Liver (tissue), 3 donors: ENCODE results near the gene LCE1F.
A peak's percentile ranks its signal among the peaks of the same experiment; 100 is the strongest.

ENCODE experiments used
- ATF3 ChIP-seq: IDR thresholded peaks from 2 replicates; pipeline ENCODE4 v1.6.1; 2016; ENCODE audit warnings: antibody characterized with exemption
- CTCF ChIP-seq: fragments of 150-350 bp; IDR thresholded peaks from 2 replicates; pipeline ENCODE4 v1.5.1; 2017; ENCODE audit warnings: improper control_type of control experiment, low read depth, low read length; ENCODE audit not compliant: missing input control
- JUND ChIP-seq, 2 donors: IDR thresholded peaks; 2 replicates each; pipeline ENCODE4 v1.6.1; 2016; ENCODE audit warnings: antibody characterized with exemption in 2 of 2
- MAX ChIP-seq: IDR thresholded peaks from 2 replicates; pipeline ENCODE4 v1.6.1; 2016; ENCODE audit warnings: antibody characterized with exemption
- RAD21 ChIP-seq, 2 donors: IDR thresholded peaks; 2 replicates each; pipeline ENCODE4 v1.6.1; 2016; ENCODE audit warnings: antibody characterized with exemption in 2 of 2, mild to moderate bottlenecking in 2 of 2
- REST ChIP-seq: IDR thresholded peaks from 2 replicates; pipeline ENCODE4 v1.6.1; 2016; ENCODE audit warnings: antibody characterized with exemption, mild to moderate bottlenecking
- SP1 ChIP-seq: IDR thresholded peaks from 2 replicates; pipeline ENCODE4 v1.6.1; 2018; ENCODE audit warnings: antibody characterized with exemption, mild to moderate bottlenecking
- TAF1 ChIP-seq: conservative IDR thresholded peaks from 2 replicates; pipeline ENCODE4 v1.6.1; 2016; ENCODE audit warnings: antibody characterized with exemption, mild to moderate bottlenecking
- TF ChIP-seq, protein P1 (sequence below): IDR thresholded peaks from 2 replicates; pipeline ENCODE4 v1.6.1; 2016; ENCODE audit warnings: antibody characterized with exemption
- donor health status: healthy.
- donor health status: healthy.

DNA sequence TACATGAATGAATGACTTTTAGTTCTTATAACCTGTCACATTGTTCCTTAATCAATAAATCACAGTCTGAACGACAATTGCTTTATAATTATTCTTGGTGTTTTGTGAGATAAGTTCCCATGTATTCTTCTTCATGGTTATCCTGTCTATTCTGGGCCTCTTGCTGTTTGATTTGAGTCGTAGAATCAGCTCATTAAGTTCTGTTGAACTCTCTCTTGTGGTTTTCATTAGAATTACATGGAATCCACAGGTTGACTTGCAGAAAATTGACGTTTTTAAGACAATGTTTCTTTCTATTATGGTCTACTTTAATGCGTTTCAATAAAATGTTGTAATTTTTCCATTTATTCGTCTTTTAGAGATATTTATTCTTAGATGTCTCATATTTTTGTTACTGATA lies 48.4 kb downstream of the LCE1F start:
- TF ChIP-seq CTCF (peak; percentile 10), SP1 (no peak), RAD21 (IDR thresholded peaks at IDR 0.05) (peak in 1 of 2 donors; percentile 54), JUND (IDR thresholded peaks at IDR 0.05) (no peak), REST (no peak), TAF1 (no peak), ATF3 (no peak), MAX (no peak)
- TF ChIP-seq, protein P1, sequence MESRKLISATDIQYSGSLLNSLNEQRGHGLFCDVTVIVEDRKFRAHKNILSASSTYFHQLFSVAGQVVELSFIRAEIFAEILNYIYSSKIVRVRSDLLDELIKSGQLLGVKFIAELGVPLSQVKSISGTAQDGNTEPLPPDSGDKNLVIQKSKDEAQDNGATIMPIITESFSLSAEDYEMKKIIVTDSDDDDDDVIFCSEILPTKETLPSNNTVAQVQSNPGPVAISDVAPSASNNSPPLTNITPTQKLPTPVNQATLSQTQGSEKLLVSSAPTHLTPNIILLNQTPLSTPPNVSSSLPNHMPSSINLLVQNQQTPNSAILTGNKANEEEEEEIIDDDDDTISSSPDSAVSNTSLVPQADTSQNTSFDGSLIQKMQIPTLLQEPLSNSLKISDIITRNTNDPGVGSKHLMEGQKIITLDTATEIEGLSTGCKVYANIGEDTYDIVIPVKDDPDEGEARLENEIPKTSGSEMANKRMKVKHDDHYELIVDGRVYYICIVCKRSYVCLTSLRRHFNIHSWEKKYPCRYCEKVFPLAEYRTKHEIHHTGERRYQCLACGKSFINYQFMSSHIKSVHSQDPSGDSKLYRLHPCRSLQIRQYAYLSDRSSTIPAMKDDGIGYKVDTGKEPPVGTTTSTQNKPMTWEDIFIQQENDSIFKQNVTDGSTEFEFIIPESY = no peak
